ENCODE data around the gene SLC9A1.
A peak's percentile ranks its signal among the peaks of the same experiment; 100 is the strongest.
"Not testable (repeated sequence)": the region's sequence is repeated elsewhere in the genome, so short reads cannot be mapped to it uniquely, and the experiment has no call there.

The SLC9A1 gene

GRCh38 chr1:27154991-27155781 lies at the start of gene SLC9A1:
Gene SLC9A1, minus strand, starts transcription at chr1:27155125. Its CDS starts 791 bp downstream, at chr1:27154334.
- peak; percentile 69 for DNase-seq (ENCODE audit: low read depth)

- DNase-seq (ENCODE audit: low read depth) = no peak
Observed at GRCh38 chr1:27203946-27204345, 49.0 kb upstream of the SLC9A1 start.

GRCh38 chr1:27201295-27201694 lies 46.4 kb upstream of the SLC9A1 start:
- no peak for DNase-seq (ENCODE audit: low read depth)

- DNase-seq (ENCODE audit: low read depth) = no peak
Observed at GRCh38 chr1:27193194-27193593, 38.3 kb upstream of the SLC9A1 start.

- peak; percentile 40 for DNase-seq (ENCODE audit: low read depth)
Observed at GRCh38 chr1:27192039-27192529, 37.2 kb upstream of the SLC9A1 start.

- not testable (repeated sequence) for DNase-seq (ENCODE audit: low read depth)
Observed at GRCh38 chr1:27184665-27185064, 29.7 kb upstream of the SLC9A1 start.

- no peak for DNase-seq (ENCODE audit: low read depth)
Observed at GRCh38 chr1:27179979-27180378, 25.1 kb upstream of the SLC9A1 start.

GRCh38 chr1:27179379-27179778 lies 24.5 kb upstream of the SLC9A1 start:
- DNase-seq (ENCODE audit: low read depth) = no peak

GRCh38 chr1:27176954-27177353 lies 22.0 kb upstream of the SLC9A1 start:
- DNase-seq (ENCODE audit: low read depth) = no peak

GRCh38 chr1:27176323-27176722 lies 21.4 kb upstream of the SLC9A1 start:
- no peak for DNase-seq (ENCODE audit: low read depth)

GRCh38 chr1:27172992-27173391 lies 18.1 kb upstream of the SLC9A1 start:
- DNase-seq (ENCODE audit: low read depth) = not testable (repeated sequence)

- DNase-seq (ENCODE audit: low read depth) = no peak
Observed at GRCh38 chr1:27166929-27167328, 12.0 kb upstream of the SLC9A1 start.

GRCh38 chr1:27166351-27166802 lies 11.5 kb upstream of the SLC9A1 start:
- DNase-seq (ENCODE audit: low read depth) = no peak

GRCh38 chr1:27163093-27163492 lies 8.2 kb upstream of the SLC9A1 start:
- DNase-seq (ENCODE audit: low read depth) = no peak

- no peak for DNase-seq (ENCODE audit: low read depth)
Observed at GRCh38 chr1:27162090-27162489, 7.2 kb upstream of the SLC9A1 start.

GRCh38 chr1:27161594-27161993 lies 6.7 kb upstream of the SLC9A1 start:
- DNase-seq (ENCODE audit: low read depth) = no peak

- DNase-seq (ENCODE audit: low read depth) = no peak
Observed at GRCh38 chr1:27157194-27157593, 2.3 kb upstream of the SLC9A1 start.

GRCh38 chr1:27154469-27154990 lies 395 bp downstream of the SLC9A1 start:
- no peak for DNase-seq (ENCODE audit: low read depth)

GRCh38 chr1:27153927-27154358 lies 982 bp downstream of the SLC9A1 start:
- no peak for DNase-seq (ENCODE audit: low read depth)

GRCh38 chr1:27153549-27153886 lies 1.4 kb downstream of the SLC9A1 start:
- no peak for DNase-seq (ENCODE audit: low read depth)

GRCh38 chr1:27152829-27153548 lies 1.9 kb downstream of the SLC9A1 start:
- no peak for DNase-seq (ENCODE audit: low read depth)

GRCh38 chr1:27152004-27152828 lies 2.7 kb downstream of the SLC9A1 start:
- DNase-seq (ENCODE audit: low read depth) = no peak

Measured in HS-27A (cell line).